ENCODE data around the gene ZNF91.
"Not testable (repeated sequence)": the region's sequence is repeated elsewhere in the genome, so short reads cannot be mapped to it uniquely, and the experiment has no call there.

Gene ZNF91

GRCh38 chr19:23377276-23377675 lies 18.0 kb downstream of the ZNF91 start:
- no peak overlapping the region for H3K4me3 ChIP-seq (ENCODE audit: control insufficient read depth, low read depth, low read length)
- DNase-seq (ENCODE audit: low read depth) = no peak
- no peak for TF ChIP-seq CTCF (IDR thresholded peaks at IDR 0.05; ENCODE audit: control insufficient read depth, insufficient read depth, low read depth, low read length, missing control alignments)

- H3K4me3 ChIP-seq (ENCODE audit: control insufficient read depth, low read depth, low read length) = no peak overlapping the region
- TF ChIP-seq CTCF (IDR thresholded peaks at IDR 0.05; ENCODE audit: control insufficient read depth, insufficient read depth, low read depth, low read length, missing control alignments) = no peak
- DNase-seq (ENCODE audit: low read depth) = no peak
Observed at GRCh38 chr19:23366437-23366836, 28.8 kb downstream of the ZNF91 start.

GRCh38 chr19:23366031-23366430 lies 29.2 kb downstream of the ZNF91 start:
- not testable (repeated sequence) for DNase-seq (ENCODE audit: low read depth); H3K4me3 ChIP-seq (ENCODE audit: control insufficient read depth, low read depth, low read length)

GRCh38 chr19:23365222-23365621 lies 30.0 kb downstream of the ZNF91 start:
- no peak for TF ChIP-seq CTCF (IDR thresholded peaks at IDR 0.05; ENCODE audit: control insufficient read depth, insufficient read depth, low read depth, low read length, missing control alignments)
- no peak for DNase-seq (ENCODE audit: low read depth)
- H3K4me3 ChIP-seq (ENCODE audit: control insufficient read depth, low read depth, low read length) = no peak overlapping the region

- not testable (repeated sequence) for DNase-seq (ENCODE audit: low read depth); H3K4me3 ChIP-seq (ENCODE audit: control insufficient read depth, low read depth, low read length)
Observed at GRCh38 chr19:23361843-23362242, 33.4 kb downstream of the ZNF91 start.

GRCh38 chr19:23351806-23352205 lies 43.5 kb downstream of the ZNF91 start:
- DNase-seq (ENCODE audit: low read depth) = no peak
- no peak for TF ChIP-seq CTCF (IDR thresholded peaks at IDR 0.05; ENCODE audit: control insufficient read depth, insufficient read depth, low read depth, low read length, missing control alignments)
- no peak overlapping the region for H3K4me3 ChIP-seq (ENCODE audit: control insufficient read depth, low read depth, low read length)

- DNase-seq (ENCODE audit: low read depth) = no peak
- TF ChIP-seq CTCF (IDR thresholded peaks at IDR 0.05; ENCODE audit: control insufficient read depth, insufficient read depth, low read depth, low read length, missing control alignments) = no peak
- no peak overlapping the region for H3K4me3 ChIP-seq (ENCODE audit: control insufficient read depth, low read depth, low read length)
Observed at GRCh38 chr19:23346696-23347095, 48.6 kb downstream of the ZNF91 start.

- no peak for TF ChIP-seq CTCF (IDR thresholded peaks at IDR 0.05; ENCODE audit: control insufficient read depth, insufficient read depth, low read depth, low read length, missing control alignments)
- no peak for DNase-seq (ENCODE audit: low read depth)
Observed at GRCh38 chr19:23345838-23346237, 49.4 kb downstream of the ZNF91 start.

More at GRCh38 chr19:23345838-23346237, 49.4 kb downstream of the ZNF91 start:
- no peak overlapping the region for H3K4me3 ChIP-seq (ENCODE audit: control insufficient read depth, low read depth, low read length)

Data from AG09309 (cell line).